Measurements from ENCODE around the gene KRTDAP.

KRTDAP gene

GRCh38 chr19:35512831-35513627 is 22.8 kb upstream of the KRTDAP start:
- DNase-seq = no peak

DNA sequence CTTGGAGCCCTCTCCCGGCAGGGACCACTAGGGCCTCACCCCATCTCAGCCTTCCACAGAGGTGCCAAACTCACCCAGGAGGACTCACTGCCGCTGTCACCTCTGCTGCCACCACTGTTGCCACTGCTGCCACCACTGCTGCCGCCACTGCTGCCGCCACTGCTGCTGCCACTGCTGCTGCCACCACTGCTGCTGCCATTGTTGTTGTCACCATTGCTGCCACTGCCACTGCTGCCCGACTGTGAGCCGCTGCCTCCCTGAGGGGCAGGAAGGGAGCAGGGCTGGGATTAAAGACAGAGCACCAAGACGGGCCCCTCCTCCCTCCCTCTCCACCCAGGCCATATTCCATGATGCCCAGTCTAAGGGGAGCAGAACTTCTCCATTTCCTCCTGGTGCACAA is 21.1 kb upstream of the KRTDAP start:
- no peak for DNase-seq

DNA sequence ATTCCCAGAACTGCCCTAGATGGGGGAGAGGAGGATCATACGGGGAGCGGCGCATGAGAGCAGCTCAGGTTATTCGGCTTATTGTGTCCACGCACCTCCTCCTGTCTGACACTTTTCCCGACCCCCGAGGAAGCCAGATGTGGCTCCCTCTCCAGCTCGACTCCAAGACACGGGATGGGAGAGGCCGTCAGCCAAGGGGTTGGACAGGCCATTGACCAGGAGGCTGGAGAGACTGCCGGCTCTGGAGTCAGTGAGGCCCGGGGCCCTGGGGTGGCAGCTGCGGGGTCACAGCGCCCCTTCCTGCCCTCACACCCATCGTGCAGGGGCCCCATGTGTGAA is 20.3 kb upstream of the KRTDAP start:
- no peak for DNase-seq

GRCh38 chr19:35509861-35510625 is 19.8 kb upstream of the KRTDAP start:
- DNase-seq = peak; percentile 87

- peak; percentile 62 for DNase-seq
Observed at GRCh38 chr19:35509018-35509652, 18.9 kb upstream of the KRTDAP start.

GRCh38 chr19:35508129-35508528 is 17.9 kb upstream of the KRTDAP start:
- no peak for DNase-seq

- no peak for DNase-seq
Observed at GRCh38 chr19:35507561-35507960, 17.3 kb upstream of the KRTDAP start.

GRCh38 chr19:35506011-35506410 is 15.7 kb upstream of the KRTDAP start:
- DNase-seq = no peak

GRCh38 chr19:35502751-35503150 is 12.5 kb upstream of the KRTDAP start:
- DNase-seq = no peak

- no peak for DNase-seq
Observed at GRCh38 chr19:35501684-35502083, 11.4 kb upstream of the KRTDAP start.

- no peak for DNase-seq
Observed at GRCh38 chr19:35500611-35501010, 10.3 kb upstream of the KRTDAP start.

GRCh38 chr19:35498984-35499527 is 8.8 kb upstream of the KRTDAP start:
- no peak for DNase-seq

DNA sequence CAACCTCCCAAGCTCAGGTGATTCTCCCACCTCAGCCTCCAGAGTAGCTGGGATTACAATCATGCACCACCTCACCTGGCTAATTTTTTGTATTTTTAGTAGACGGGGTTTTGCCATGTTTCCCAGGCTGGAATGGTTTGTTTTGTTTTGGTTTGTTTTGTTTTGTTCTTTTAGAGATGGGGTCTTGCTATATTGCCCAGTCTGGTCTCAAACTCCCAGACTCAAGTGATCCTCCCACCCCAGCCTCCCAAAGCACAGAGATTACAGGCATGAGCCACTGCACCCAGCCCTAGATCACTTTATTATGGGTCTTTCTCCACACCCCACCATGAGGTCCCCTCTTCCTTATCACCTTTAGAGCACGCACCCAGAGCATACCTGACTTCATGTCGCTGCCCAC is 8.0 kb upstream of the KRTDAP start:
- DNase-seq = no peak

GRCh38 chr19:35497406-35497805 is 7.1 kb upstream of the KRTDAP start:
- DNase-seq = no peak

- peak; percentile 92 for DNase-seq
Observed at GRCh38 chr19:35495107-35496064, 5.1 kb upstream of the KRTDAP start.

GRCh38 chr19:35493971-35494370 is 3.7 kb upstream of the KRTDAP start:
- DNase-seq = no peak

- no peak for DNase-seq
Observed at GRCh38 chr19:35491836-35492360, 1.6 kb upstream of the KRTDAP start.

DNA sequence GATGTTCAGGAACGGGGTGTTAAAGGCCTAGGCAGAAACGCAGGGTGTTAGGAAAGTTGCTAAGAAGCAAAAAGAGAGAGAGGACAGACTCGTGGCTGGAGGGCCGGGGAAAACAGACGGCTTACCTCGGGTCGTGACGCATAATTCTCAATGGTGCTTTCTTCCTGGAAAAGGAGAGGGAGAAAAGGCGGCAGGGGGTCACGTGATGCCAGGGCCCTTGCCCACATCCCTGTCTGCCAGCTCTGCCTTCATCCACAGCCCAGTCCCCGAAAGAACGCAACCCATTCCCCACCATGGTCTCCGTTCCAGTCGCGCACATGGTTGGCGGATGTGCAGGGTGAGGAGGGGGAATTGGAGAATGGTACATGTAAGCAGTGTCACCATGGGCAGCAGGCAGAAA is 1.6 kb downstream of the KRTDAP start:
- no peak for DNase-seq

- DNase-seq = no peak
Observed at GRCh38 chr19:35487656-35488182, 2.5 kb downstream of the KRTDAP start.

GRCh38 chr19:35486268-35486708 is 4.0 kb downstream of the KRTDAP start:
- DNase-seq = no peak

GRCh38 chr19:35484252-35485036 is 5.8 kb downstream of the KRTDAP start:
- DNase-seq = no peak

All from DMS53 (cell line).